ENCODE data around the gene KRTAP10-3.
"Not testable (repeated sequence)": the region's sequence is repeated elsewhere in the genome, so short reads cannot be mapped to it uniquely, and the experiment has no call there.

The KRTAP10-3 gene

DNA sequence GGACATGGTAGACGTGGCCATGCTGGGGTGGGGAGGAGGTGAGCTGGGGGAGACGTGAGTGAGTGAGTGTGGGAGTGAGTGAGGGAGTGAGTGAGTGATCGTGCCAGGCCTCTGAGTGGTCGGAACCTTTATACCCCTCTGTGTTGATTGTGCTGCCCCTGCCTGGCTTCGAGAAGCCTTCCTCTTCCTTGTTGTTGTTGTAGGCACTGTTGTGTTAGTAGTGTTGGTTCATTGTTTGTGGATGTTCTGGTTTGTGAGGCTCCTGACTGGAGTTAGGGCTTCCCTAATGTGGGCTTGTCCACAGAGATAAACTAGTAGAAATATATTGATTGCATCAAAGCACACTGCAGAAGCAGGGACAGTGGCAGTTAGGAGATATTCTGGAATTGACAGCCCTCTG is at the start of gene KRTAP10-3:
KRTAP10-3 (minus strand) TSS at position 101 of the 400 bp plus-strand sequence; CDS start at position 21, 80 bp downstream.
- DNase-seq (ENCODE audit: low read depth in 2 of 2): no peak

GRCh38 chr21:44606495-44606894 is 47.9 kb upstream of the KRTAP10-3 start:
- no peak for DNase-seq (ENCODE audit: low read depth in 2 of 2)

DNA sequence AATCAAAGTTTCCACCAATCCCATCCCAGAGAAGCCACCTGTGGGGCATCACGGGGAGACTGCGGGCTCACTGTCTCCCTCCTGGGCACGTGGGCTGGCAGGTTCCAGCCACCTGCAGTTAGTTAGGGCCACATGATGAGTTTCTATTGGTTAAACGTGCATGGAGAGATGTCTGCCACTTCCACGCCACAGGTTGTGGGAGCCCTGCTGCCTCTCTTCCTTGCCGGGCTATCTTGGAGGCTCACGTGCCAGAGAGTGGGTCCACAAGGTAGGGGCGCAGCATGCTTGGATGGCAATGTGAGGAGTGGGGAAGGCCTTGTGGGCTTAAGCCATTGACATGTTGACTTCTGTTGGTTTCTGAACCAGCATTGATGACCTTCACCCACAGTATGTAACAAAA is 45.3 kb upstream of the KRTAP10-3 start:
- DNase-seq (ENCODE audit: low read depth in 2 of 2): no peak

GRCh38 chr21:44603109-44603875 is 44.7 kb upstream of the KRTAP10-3 start:
- DNase-seq (ENCODE audit: low read depth in 2 of 2): no peak

GRCh38 chr21:44602463-44602850 is 43.9 kb upstream of the KRTAP10-3 start:
- no peak for DNase-seq (ENCODE audit: low read depth in 2 of 2)

DNA sequence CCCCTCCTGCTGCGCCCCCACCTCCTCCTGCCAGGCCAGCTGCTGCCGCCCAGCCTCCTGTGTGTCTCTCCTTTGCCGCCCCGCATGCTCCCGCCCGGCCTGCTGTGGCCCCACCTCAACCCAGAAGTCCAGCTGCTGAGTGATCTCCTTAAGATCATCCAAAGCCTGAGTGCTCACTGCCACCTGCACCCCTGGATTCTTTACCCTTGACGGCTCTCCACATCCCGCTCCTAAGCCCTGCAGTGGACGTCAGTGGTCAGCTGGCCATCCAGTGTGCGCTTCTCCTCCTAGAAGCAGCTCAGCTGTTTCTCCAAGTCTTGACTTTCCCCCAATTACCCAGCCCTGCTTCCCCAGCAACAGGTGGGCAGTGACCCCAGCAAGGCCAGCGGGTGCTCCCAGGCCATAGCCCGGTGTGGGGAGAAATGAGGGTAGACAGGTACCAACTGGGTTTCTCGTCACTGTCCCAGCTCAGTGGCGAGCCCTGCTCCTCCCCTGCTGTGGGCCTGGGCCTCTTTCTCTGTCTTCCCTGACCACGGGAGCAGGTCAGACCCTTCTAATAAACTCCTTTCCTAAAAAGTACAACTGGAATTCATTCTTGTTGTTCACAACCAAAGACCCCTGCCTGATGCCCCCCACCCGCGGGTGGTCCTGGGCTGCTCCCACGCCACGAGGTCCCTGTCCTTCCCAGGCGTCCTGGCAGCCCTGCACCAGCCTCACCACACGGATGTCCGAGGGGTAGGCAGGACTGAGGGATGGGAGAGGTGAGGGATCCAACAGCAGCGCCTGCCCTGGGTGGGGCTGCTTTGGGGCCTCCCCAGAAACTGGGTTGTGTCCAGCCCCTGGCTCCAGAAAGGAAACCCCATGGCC is 43.2 kb upstream of the KRTAP10-3 start:
- DNase-seq (ENCODE audit: low read depth in 2 of 2): no peak

GRCh38 chr21:44601091-44601490 is 42.5 kb upstream of the KRTAP10-3 start:
- not testable (repeated sequence) for DNase-seq (ENCODE audit: low read depth in 2 of 2)

DNA sequence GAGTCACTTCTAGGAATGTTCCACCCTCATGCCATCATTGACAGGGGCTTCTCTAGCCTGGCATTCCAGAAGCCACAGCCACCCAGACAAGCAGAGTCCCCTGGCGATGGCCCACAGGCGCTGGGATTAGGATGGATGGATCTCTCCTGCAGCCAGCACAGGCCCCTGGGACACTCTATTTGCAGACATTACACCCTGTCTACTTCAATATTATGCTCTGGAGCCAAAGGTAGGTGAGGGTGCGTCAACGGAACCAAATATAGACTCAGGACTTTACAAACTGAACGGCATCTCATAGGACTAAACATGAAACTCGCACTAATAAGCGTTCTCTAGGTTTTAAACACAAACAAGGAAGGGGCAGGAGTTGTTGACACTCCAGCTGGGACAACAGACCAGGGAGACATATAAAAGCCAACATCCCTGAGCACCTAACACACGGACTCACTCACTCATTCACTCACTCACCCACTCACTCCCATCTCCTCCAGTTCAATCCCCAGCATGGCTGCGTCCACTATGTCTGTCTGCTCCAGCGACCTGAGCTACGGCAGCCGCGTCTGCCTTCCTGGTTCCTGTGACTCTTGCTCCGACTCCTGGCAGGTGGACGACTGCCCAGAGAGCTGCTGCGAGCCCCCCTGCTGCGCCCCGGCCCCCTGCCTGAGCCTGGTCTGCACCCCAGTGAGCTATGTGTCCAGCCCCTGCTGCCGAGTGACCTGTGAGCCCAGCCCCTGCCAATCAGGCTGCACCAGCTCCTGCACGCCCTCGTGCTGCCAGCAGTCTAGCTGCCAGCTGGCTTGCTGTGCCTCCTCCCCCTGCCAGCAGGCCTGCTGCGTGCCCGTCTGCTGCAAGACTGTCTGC is 41.8 kb upstream of the KRTAP10-3 start, which contains the start of gene KRTAP10-7:
KRTAP10-7 (plus strand) TSS at position 480 of the 861 bp plus-strand sequence; CDS start at position 505, 25 bp downstream.
- DNase-seq (ENCODE audit: low read depth in 2 of 2): not testable (repeated sequence)

DNA sequence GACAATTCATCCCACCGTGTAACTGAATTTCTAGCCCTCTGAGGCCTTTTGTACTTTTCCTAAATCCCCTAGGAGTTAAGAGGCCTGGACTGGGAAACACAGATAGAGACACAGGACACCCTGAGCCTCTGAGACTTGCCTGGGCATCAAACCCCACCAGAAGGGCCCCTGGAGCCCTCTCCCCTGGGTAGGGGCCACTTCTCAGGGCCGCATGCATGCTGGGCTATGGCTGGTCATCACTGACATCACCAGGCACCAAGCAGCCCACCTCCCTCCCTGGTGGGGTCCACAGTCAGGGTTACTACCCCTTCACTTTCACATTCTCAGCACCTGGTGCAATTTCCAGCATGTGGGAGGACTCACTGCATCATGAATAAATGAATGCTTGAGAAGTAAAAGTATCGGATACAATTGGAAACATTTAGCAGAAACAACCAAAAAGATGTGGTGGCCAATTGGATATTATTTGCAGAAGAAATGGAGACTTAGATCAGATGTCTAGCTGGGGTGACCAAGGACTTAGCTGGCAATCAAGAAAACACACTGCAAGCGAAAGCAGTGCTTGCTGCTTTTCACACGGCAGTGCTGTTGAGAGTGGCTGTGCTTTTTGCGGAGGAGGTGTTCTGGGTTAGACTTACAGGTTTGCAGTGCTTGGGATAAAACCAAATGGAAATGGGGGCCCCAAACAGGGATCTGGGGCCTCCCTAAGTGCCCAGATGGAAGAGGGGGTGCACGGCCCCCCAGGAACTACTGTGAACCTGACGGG is 40.9 kb upstream of the KRTAP10-3 start:
- no peak for DNase-seq (ENCODE audit: low read depth in 2 of 2)

GRCh38 chr21:44598061-44598460 is 39.5 kb upstream of the KRTAP10-3 start:
- no peak for DNase-seq (ENCODE audit: low read depth in 2 of 2)

GRCh38 chr21:44596068-44596725 is 37.6 kb upstream of the KRTAP10-3 start:
- no peak for DNase-seq (ENCODE audit: low read depth in 2 of 2)

GRCh38 chr21:44595524-44595923 is 36.9 kb upstream of the KRTAP10-3 start:
- DNase-seq (ENCODE audit: low read depth in 2 of 2): no peak

- DNase-seq (ENCODE audit: low read depth in 2 of 2): no peak
Observed at GRCh38 chr21:44594406-44594916, 35.9 kb upstream of the KRTAP10-3 start.

- no peak for DNase-seq (ENCODE audit: low read depth in 2 of 2)
Observed at GRCh38 chr21:44593598-44594405, 35.2 kb upstream of the KRTAP10-3 start.

- DNase-seq (ENCODE audit: low read depth in 2 of 2): no peak
Observed at GRCh38 chr21:44592446-44593311, 34.1 kb upstream of the KRTAP10-3 start, which contains the start of gene KRTAP10-6. Gene KRTAP10-6 (minus strand): TSS chr21:44592505. CDS start chr21:44592484, 21 bp downstream.

DNA sequence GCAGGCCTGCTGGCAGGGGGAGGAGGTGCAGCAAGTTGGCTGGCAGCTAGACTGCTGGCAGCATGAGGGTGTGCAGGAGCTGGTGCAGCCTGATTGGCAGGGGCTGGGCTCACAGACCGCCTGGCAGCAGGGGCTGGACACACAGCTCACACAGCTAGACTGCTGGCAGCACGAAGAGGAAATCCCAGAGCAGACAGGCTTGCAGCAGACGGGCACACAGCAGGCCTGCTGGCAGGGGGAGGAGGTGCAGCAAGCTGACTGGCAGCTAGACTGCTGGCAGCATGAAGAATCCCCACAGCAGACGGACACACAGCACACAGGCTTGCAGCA is 33.2 kb upstream of the KRTAP10-3 start:
- not testable (repeated sequence) for DNase-seq (ENCODE audit: low read depth in 2 of 2)

DNA sequence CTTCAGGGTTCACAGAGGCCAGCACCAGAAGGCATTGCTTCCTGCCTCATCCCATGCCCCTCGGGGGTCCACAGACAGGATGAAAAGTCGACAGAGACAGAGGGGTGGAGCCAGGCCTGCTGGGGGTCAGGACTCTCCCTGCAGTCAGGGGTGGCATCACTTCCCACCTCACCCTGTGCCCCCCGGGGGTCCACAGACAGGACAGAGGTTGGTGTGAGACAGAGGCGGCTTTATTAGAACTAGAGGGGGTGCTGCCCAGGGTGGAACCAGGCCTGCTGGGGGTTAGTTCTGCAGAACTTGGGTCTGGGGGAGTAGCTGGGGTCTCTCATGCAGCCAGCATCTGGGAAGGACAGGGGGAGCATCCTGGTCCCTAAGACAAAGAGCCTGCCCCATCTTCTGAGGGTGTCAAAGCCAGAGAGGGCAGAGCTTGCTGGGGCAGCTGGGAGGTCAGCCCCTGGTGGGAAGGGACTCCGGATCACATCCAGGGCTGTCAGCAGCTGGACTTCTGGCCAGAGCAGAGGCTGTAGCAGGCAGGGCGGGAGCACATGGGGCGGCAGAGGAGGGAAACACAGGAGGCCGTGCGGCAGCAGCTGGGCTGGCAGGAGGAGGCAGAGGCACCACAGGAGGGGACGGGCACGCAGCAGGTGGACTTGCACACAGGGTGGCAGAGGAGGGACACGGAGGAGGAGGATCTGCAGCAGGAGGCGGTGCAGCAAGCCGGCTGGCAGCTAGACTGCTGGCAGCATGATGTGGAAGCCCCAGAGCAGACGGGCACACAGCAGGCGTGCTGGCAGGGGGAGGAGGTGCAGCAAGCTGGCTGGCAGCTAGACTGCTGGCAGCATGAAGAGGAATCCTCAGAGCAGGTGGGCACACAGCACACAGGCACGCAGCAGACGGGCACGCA is 32.6 kb upstream of the KRTAP10-3 start:
- not testable (repeated sequence) for DNase-seq (ENCODE audit: low read depth in 2 of 2)
